ENCODE results near the gene STEAP3.

Gene STEAP3

GRCh38 chr2:119248311-119248710 lies 24.7 kb downstream of the STEAP3 start:
- DNase-seq (ENCODE audit: low spot score) = no peak

GRCh38 chr2:119248751-119249150 lies 25.1 kb downstream of the STEAP3 start:
- DNase-seq (ENCODE audit: low spot score) = no peak

- DNase-seq (ENCODE audit: low spot score) = no peak
Observed at GRCh38 chr2:119249311-119249710, 25.7 kb downstream of the STEAP3 start.

GRCh38 chr2:119249855-119250717 lies 26.5 kb downstream of the STEAP3 start:
- no peak for DNase-seq (ENCODE audit: low spot score)

- no peak for DNase-seq (ENCODE audit: low spot score)
Observed at GRCh38 chr2:119250718-119251290, 27.2 kb downstream of the STEAP3 start.

GRCh38 chr2:119251652-119252051 lies 28.0 kb downstream of the STEAP3 start:
- no peak for DNase-seq (ENCODE audit: low spot score)

- no peak for DNase-seq (ENCODE audit: low spot score)
Observed at GRCh38 chr2:119252186-119253113, 28.8 kb downstream of the STEAP3 start.

- no peak for DNase-seq (ENCODE audit: low spot score)
Observed at GRCh38 chr2:119253114-119253702, 29.6 kb downstream of the STEAP3 start.

GRCh38 chr2:119253760-119254600 lies 30.3 kb downstream of the STEAP3 start:
- no peak for DNase-seq (ENCODE audit: low spot score)

- no peak for DNase-seq (ENCODE audit: low spot score)
Observed at GRCh38 chr2:119254601-119255080, 31.0 kb downstream of the STEAP3 start.

GRCh38 chr2:119255760-119256581 lies 32.3 kb downstream of the STEAP3 start:
- DNase-seq (ENCODE audit: low spot score) = peak; percentile 69

- no peak for DNase-seq (ENCODE audit: low spot score)
Observed at GRCh38 chr2:119256582-119256921, 32.9 kb downstream of the STEAP3 start.

GRCh38 chr2:119257198-119257597 lies 33.6 kb downstream of the STEAP3 start:
- DNase-seq (ENCODE audit: low spot score) = no peak

- peak; percentile 69 for DNase-seq (ENCODE audit: low spot score)
Observed at GRCh38 chr2:119259296-119259860, 35.7 kb downstream of the STEAP3 start.

- DNase-seq (ENCODE audit: low spot score) = no peak
Observed at GRCh38 chr2:119260646-119261492, 37.2 kb downstream of the STEAP3 start.

- DNase-seq (ENCODE audit: low spot score) = no peak
Observed at GRCh38 chr2:119261493-119262225, 38.0 kb downstream of the STEAP3 start.

- DNase-seq (ENCODE audit: low spot score) = no peak
Observed at GRCh38 chr2:119263025-119263424, 39.4 kb downstream of the STEAP3 start.

- peak; percentile 73 for DNase-seq (ENCODE audit: low spot score)
Observed at GRCh38 chr2:119263656-119264055, 40.0 kb downstream of the STEAP3 start.

All from Ammon's horn (tissue), 1 donor.